ENCODE data around the gene FRMD6.

DNA sequence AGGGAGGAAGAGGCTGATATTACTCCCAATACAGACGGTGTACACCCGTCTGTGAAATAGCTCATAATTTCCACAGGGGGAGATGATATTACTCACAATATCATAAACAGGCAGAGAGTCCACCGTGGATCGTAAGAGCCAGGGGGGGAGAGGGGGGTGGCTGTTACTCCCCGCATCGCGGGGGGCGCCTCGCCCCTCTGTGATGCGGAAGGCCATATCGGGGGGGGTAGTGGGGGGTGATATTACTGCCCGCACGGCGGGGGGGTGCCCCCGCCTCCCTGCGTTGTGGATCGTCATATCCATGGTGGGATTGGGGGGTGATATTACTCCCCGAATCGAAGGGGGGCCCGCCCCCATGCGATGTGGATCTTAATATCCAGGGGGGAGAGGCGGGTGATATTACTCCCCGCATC is 91.9 kb downstream of the FRMD6 start:
- TF ChIP-seq, protein P1, sequence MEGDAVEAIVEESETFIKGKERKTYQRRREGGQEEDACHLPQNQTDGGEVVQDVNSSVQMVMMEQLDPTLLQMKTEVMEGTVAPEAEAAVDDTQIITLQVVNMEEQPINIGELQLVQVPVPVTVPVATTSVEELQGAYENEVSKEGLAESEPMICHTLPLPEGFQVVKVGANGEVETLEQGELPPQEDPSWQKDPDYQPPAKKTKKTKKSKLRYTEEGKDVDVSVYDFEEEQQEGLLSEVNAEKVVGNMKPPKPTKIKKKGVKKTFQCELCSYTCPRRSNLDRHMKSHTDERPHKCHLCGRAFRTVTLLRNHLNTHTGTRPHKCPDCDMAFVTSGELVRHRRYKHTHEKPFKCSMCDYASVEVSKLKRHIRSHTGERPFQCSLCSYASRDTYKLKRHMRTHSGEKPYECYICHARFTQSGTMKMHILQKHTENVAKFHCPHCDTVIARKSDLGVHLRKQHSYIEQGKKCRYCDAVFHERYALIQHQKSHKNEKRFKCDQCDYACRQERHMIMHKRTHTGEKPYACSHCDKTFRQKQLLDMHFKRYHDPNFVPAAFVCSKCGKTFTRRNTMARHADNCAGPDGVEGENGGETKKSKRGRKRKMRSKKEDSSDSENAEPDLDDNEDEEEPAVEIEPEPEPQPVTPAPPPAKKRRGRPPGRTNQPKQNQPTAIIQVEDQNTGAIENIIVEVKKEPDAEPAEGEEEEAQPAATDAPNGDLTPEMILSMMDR (IDR thresholded peaks at IDR 0.05), result no peak
- TF ChIP-seq POLR2A (IDR thresholded peaks at IDR 0.05), result no peak
- TF ChIP-seq POLR2AphosphoS5 (IDR thresholded peaks at IDR 0.05), result no peak

All from upper lobe of left lung (tissue), 4 donors.